Measurements from ENCODE around the gene ROGDI.
"Not testable (repeated sequence)": the region's sequence is repeated elsewhere in the genome, so short reads cannot be mapped to it uniquely, and the experiment has no call there.

ROGDI gene

DNA sequence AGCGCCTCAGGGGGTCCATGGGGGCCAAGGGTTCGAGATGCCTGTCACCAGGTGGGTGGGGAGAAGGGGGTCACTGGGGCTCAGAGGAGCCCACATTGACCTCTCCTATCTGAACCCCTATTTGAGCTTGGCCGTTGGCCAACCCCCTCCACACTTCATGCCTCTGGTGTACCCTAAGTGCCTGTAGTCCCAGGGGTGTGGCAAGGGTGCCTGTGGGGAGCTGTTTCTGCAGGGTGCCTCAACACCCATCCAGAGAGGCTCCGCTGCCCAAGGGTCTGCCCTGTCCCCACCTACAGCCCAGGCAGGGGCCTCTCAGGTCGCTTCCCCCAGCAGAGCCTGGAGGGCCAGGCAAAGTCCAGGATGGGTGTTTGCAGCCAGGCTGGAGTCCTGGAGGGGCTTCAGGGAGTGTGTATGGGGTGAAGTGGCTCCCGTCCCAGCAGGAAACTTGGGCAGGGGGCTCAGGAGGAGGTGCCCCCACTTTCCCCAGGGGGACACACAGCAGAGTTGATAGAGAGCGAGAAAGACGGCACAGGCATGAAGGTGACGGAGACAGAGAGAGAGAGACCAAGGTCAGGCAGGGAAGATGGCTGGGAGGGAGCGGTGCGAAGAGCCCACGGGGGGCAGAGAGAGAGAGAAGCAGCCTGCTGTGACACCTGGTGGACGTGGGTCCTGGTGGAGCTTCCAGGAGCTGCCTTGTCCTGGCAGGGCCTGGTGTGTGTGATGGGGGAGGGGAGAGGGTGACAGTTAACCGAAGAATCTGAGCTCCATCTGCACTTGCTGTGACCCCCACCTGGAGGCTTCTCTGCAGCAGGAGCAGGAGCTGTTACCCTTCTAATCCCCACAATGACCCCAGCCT is 14.6 kb downstream of the ROGDI start, which contains the start of gene SEPTIN12:
Gene SEPTIN12 (minus strand): TSS at position 719 of the 856 bp plus-strand sequence. CDS start 700 bp downstream, at position 19.
- DNase-seq (ENCODE audit: low read depth): no peak
- TF ChIP-seq MYC (IDR thresholded peaks at IDR 0.05; ENCODE audit: low read depth, low read length) (no peak), POLR2A (IDR thresholded peaks at IDR 0.05; ENCODE audit: extremely low read depth, insufficient read length) (no peak)
- TF ChIP-seq, protein P1, sequence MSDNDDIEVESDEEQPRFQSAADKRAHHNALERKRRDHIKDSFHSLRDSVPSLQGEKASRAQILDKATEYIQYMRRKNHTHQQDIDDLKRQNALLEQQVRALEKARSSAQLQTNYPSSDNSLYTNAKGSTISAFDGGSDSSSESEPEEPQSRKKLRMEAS (IDR thresholded peaks at IDR 0.05; ENCODE audit: low read depth, low read length): no peak
- TF ChIP-seq, protein P2, sequence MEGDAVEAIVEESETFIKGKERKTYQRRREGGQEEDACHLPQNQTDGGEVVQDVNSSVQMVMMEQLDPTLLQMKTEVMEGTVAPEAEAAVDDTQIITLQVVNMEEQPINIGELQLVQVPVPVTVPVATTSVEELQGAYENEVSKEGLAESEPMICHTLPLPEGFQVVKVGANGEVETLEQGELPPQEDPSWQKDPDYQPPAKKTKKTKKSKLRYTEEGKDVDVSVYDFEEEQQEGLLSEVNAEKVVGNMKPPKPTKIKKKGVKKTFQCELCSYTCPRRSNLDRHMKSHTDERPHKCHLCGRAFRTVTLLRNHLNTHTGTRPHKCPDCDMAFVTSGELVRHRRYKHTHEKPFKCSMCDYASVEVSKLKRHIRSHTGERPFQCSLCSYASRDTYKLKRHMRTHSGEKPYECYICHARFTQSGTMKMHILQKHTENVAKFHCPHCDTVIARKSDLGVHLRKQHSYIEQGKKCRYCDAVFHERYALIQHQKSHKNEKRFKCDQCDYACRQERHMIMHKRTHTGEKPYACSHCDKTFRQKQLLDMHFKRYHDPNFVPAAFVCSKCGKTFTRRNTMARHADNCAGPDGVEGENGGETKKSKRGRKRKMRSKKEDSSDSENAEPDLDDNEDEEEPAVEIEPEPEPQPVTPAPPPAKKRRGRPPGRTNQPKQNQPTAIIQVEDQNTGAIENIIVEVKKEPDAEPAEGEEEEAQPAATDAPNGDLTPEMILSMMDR (IDR thresholded peaks at IDR 0.05; ENCODE audit: low read depth, low read length): no peak
- no peak within 1 kb of the TSS for H3K4me3 ChIP-seq (ENCODE audit: low read depth, low read length)

DNA sequence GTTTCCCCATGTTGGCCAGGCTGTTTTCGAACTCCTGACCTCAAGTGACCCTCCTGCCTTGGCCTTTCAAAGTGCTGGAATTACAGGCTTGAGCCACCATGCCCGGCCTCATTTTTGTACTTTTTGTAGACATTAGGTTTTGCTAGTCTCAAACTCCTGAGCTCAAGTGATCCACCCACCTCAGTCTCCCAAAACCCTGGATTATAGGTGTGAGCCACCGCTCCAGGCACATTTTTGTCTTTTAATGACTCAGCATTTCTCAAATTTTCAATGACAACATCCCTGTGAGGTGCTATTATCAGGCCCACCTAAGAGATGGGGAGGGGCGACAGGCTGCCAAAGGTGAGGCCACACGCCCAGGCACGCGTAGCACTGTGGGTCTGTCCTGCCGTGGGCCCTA is 15.4 kb downstream of the ROGDI start:
- TF ChIP-seq, protein P1 (IDR thresholded peaks at IDR 0.05; ENCODE audit: low read depth, low read length): no peak
- TF ChIP-seq MYC (IDR thresholded peaks at IDR 0.05; ENCODE audit: low read depth, low read length) (no peak), POLR2A (IDR thresholded peaks at IDR 0.05; ENCODE audit: extremely low read depth, insufficient read length) (no peak)
- TF ChIP-seq, protein P2 (IDR thresholded peaks at IDR 0.05; ENCODE audit: low read depth, low read length): no peak
- no peak for DNase-seq (ENCODE audit: low read depth)
- no peak overlapping the region for H3K4me3 ChIP-seq (ENCODE audit: low read depth, low read length)

DNA sequence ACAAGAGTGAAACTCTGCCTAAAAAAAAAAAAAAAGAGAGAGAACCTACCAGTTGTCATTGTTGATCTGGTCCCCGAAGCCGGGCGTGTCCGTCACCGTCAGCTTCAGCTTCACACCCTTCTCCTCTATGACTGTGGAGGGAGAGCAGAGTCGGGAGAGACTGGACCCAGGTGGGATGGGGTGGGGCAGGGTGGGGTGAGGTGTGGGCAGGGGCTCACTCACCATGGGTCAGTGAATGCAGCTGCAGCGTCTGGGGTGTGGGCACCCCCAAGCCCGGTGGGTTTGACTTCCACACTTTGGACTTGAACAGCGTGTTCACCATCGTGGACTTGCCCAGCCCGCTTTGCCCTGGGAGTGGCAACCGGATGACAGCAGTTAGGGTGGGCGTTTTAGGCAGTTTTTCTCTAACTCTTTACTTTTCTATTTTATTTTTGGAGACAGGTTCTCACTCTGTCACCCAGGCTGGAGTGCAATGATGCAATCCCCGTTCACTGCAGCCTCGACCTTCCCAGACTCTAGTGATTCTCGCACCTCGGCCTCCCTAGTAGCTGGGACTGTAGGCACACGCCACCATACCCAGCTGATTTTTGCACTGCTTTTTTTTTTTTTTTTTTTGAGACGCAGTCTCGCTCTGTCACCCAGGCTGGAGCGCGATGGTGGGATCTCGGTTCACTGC is 16.5 kb downstream of the ROGDI start:
- no peak for DNase-seq (ENCODE audit: low read depth)
- TF ChIP-seq POLR2A (IDR thresholded peaks at IDR 0.05; ENCODE audit: extremely low read depth, insufficient read length): no peak
- TF ChIP-seq MYC (IDR thresholded peaks at IDR 0.05; ENCODE audit: low read depth, low read length): no peak
- TF ChIP-seq, protein P2 (IDR thresholded peaks at IDR 0.05; ENCODE audit: low read depth, low read length): no peak
- TF ChIP-seq, protein P1 (IDR thresholded peaks at IDR 0.05; ENCODE audit: low read depth, low read length): no peak
- H3K4me3 ChIP-seq (ENCODE audit: low read depth, low read length): no peak overlapping the region

DNA sequence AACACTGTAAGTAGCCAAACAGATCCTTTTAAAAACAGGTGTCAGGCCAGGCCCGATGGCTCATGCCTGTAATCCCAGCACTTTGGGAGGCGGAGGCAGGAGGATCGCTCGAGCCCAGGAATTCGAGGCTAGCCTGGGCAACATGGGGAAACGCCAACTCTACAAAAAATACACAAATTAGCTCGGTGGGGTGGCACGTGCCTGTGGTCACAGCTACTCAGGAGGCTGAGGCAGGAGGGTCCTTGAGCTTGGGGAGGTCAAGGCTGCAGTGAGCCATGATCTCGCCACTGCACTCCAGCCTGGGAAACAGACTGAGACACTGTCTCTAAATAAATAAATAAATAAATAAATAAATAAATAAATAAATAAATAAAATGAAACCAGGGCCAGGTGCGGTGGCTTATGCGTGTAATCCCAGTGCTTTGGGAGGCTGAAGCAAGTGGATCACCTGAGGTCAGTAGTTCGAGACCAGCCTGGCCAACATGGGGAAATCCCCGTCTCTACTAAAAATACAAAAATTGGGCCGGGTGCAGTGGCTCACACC is 17.9 kb downstream of the ROGDI start:
- not testable (repeated sequence) for DNase-seq (ENCODE audit: low read depth); H3K4me3 ChIP-seq (ENCODE audit: low read depth, low read length)

DNA sequence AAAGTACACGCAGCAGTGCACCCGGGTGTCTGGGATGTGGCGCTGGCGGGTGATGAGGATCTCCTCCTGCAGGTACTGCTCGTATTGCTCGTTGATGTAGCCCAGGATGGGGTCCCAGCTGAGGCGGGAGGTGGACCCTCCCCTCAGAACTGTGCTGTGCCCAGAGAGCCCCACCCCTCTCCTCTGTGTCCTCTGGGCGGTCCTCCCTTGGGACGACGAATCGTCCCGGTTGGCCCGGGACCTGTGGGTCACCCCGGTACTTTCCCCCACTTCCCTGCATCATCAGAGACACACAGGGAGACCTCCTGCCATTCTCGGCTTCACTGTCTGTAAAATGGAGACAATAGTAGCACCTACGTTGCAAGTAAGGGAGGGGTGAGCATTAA is 18.5 kb downstream of the ROGDI start:
- TF ChIP-seq, protein P1 (IDR thresholded peaks at IDR 0.05; ENCODE audit: low read depth, low read length): no peak
- no peak for DNase-seq (ENCODE audit: low read depth)
- H3K4me3 ChIP-seq (ENCODE audit: low read depth, low read length): no peak overlapping the region

DNA sequence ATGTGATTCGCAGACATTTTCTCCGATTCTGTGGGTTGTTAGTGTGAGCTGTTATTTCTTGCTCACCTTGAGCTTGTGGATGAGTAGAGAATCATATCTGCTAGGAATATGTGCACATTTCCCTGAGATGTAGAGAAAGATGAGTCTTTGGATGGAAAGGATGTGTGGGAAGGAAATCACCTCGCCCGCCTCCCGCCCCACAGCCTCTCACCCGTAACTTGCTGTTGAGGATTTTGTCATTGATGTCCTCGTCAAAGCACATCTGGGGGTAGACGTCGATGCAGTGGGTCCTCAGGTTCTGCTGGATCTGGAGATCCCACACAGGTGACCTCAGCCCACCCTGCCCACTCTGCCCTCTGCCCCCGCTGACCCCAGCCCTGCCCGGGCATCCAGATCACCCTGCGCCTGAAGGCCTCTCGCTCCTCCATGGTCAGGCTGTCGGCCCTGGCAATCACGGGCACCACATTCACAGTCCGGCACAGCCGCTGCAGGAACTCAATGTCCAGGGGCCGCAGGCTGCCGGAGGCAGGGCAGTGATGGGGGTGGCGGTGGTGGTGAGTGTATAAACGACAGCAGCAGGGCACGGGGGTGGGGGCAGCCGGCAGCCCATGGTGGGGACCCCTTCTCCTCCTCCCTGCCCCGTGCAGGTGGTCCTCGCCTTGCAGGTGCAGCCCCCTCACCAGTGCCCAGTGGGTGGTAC is 19.0 kb downstream of the ROGDI start:
- H3K4me3 ChIP-seq (ENCODE audit: low read depth, low read length): no peak overlapping the region
- DNase-seq (ENCODE audit: low read depth): no peak
- TF ChIP-seq MYC (IDR thresholded peaks at IDR 0.05; ENCODE audit: low read depth, low read length) (no peak), POLR2A (IDR thresholded peaks at IDR 0.05; ENCODE audit: extremely low read depth, insufficient read length) (no peak)
- TF ChIP-seq, protein P2 (IDR thresholded peaks at IDR 0.05; ENCODE audit: low read depth, low read length): no peak
- TF ChIP-seq, protein P1 (IDR thresholded peaks at IDR 0.05; ENCODE audit: low read depth, low read length): no peak
